ENCODE results near the gene RBP5. TPM values are rescaled to one million over a fixed set of nuclear protein-coding genes. Genes with fewer than 3 reads are reported as not detected.

Gene RBP5
- total and polyA plus RNA-seq, 10 of the 15 experiments (the other 5 are each of a cell fraction or from before 2014, with no cell fraction given), result 0.11 to 1.1 (median 0.31) TPM; not detected in 4

DNA sequence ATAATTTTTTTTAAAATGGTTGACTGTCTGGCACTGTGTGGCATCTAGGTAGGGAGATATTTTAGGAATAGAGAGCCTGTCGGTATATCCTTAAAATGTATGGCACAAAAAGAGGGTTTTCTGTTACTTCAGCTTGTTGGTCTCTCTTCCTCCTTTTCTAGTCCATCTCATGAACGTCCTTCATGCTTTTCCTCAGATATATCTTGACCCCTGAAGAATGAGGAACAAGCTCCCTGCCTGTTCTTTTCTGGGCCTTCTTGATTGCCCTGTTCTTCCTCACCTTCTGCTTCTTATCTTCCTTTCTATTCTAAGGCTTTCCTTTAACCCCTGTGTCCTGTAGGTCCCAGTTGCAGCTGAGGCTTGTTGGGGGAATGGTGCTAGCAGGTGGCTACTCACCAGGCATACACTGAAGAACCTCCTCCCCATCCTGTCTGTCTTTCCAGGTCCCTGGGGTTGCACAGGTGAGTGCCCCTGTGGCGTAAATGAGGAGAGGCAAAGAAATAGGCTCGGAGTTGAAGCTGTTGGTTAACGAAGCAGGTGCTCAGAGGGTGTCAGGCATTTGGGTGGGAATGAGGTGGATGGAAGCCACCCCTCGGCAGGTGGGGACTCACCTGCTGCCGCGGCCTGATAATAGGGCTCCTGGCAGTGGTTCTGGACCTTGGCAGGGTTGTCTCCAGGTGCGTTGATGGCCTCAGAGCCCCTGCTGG is 29.2 kb downstream of the RBP5 start (continued):
- TF ChIP-seq, protein P1, sequence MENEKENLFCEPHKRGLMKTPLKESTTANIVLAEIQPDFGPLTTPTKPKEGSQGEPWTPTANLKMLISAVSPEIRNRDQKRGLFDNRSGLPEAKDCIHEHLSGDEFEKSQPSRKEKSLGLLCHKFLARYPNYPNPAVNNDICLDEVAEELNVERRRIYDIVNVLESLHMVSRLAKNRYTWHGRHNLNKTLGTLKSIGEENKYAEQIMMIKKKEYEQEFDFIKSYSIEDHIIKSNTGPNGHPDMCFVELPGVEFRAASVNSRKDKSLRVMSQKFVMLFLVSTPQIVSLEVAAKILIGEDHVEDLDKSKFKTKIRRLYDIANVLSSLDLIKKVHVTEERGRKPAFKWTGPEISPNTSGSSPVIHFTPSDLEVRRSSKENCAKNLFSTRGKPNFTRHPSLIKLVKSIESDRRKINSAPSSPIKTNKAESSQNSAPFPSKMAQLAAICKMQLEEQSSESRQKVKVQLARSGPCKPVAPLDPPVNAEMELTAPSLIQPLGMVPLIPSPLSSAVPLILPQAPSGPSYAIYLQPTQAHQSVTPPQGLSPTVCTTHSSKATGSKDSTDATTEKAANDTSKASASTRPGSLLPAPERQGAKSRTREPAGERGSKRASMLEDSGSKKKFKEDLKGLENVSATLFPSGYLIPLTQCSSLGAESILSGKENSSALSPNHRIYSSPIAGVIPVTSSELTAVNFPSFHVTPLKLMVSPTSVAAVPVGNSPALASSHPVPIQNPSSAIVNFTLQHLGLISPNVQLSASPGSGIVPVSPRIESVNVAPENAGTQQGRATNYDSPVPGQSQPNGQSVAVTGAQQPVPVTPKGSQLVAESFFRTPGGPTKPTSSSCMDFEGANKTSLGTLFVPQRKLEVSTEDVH (IDR thresholded peaks at IDR 0.05; ENCODE audit: low read depth, partially characterized antibody), result no peak
- no peak for TF ChIP-seq CHD1 (IDR thresholded peaks at IDR 0.05; ENCODE audit: low read depth, low read length)
- TF ChIP-seq, protein P2, sequence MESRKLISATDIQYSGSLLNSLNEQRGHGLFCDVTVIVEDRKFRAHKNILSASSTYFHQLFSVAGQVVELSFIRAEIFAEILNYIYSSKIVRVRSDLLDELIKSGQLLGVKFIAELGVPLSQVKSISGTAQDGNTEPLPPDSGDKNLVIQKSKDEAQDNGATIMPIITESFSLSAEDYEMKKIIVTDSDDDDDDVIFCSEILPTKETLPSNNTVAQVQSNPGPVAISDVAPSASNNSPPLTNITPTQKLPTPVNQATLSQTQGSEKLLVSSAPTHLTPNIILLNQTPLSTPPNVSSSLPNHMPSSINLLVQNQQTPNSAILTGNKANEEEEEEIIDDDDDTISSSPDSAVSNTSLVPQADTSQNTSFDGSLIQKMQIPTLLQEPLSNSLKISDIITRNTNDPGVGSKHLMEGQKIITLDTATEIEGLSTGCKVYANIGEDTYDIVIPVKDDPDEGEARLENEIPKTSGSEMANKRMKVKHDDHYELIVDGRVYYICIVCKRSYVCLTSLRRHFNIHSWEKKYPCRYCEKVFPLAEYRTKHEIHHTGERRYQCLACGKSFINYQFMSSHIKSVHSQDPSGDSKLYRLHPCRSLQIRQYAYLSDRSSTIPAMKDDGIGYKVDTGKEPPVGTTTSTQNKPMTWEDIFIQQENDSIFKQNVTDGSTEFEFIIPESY (IDR thresholded peaks at IDR 0.05), result no peak

DNA sequence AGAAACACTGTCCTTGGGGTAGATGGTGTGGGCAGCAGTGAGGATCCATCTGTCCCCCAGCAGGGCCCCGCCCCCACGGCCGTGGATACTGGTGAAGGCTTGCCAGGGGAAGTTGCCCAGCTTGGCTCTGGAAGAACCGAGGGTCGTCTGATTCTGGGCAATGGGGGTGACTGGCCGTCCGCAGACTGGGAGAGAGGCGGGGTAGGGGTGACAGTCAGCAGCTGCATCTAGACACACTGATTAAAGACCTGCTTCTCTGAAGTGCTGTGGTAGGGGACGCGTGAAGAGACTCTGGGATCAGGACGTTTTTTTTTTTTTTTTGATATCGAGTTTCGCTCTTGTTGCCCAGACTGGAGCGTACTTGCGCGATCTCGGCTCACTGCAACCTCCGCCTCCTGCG is 31.7 kb downstream of the RBP5 start:
- no peaks in the 10 kb centered on the region for H3K9me3 ChIP-seq (replicated peaks; ENCODE audit: control insufficient read depth, insufficient read depth, low read length)
- ChIA-PET SMC1A (ENCODE audit: uncharacterized antibody, unreplicated experiment) (interaction anchor here (2.1 kb wide), 1 partner anchor 11 kb away, joined by 12 read pairs; the partner anchor contains the start of gene C1RL), RAD21 (ENCODE audit: unreplicated experiment) (interaction anchor here (0.7 kb wide), 1 partner anchor 152 kb away, joined by 4 read pairs; no protein-coding TSS in a partner anchor), POLR2A (interaction anchor here (0.7 kb wide), 1 partner anchor 171 kb away, joined by 3 read pairs; no protein-coding TSS in a partner anchor), CTCF (interaction anchor here (3.5 kb wide), 1 partner anchor 15 kb away, joined by 26 read pairs; no protein-coding TSS in a partner anchor)
- in situ Hi-C loops (cut with MboI), result no loop called here
- no TSS peak for BruUV-seq (replicated peaks)
- DNase-seq (ENCODE audit: low read depth, low spot score) (no peak), FAIRE-seq (no peak), ATAC-seq (no peak)
- H3K4me3 ChIP-seq, result no peak overlapping the region
- H2AFZ ChIP-seq (ENCODE audit: control insufficient read depth, low read depth, low read length), result no peak overlapping the region
- H3K27me3 ChIP-seq (replicated peaks in 1 of 2; ENCODE audit: control insufficient read depth in 2 of 2, insufficient read depth in 2 of 2, low read length in 1 of 2), result no peaks in the 10 kb centered on the region
- no peaks in the 10 kb centered on the region for H4K20me1 ChIP-seq (ENCODE audit: control insufficient read depth, insufficient read depth)
- H3K4me1 ChIP-seq (ENCODE audit: control insufficient read depth, insufficient read depth, low read length), result no peaks in the 10 kb centered on the region
- intact Hi-C loops (cut with micrococcal nuclease; ENCODE audit: unreplicated experiment), result no loop called here
- TF ChIP-seq SMARCA5 (IDR thresholded peaks at IDR 0.05) (no peak), BACH1 (IDR thresholded peaks at IDR 0.05; ENCODE audit: borderline replicate concordance) (no peak), ZNF217 (IDR thresholded peaks at IDR 0.05) (no peak), IRF4 (IDR thresholded peaks at IDR 0.05; ENCODE audit: low read depth, low read length) (no peak), RB1 (IDR thresholded peaks at IDR 0.05; ENCODE audit: borderline replicate concordance) (no peak), BCL11A (IDR thresholded peaks at IDR 0.05; ENCODE audit: low read depth, low read length) (no peak), TAF1 (IDR thresholded peaks at IDR 0.05; ENCODE audit: borderline replicate concordance, low read depth, low read length) (no peak)
- no peaks in the 10 kb centered on the region for H3K79me2 ChIP-seq (ENCODE audit: control insufficient read depth, insufficient read depth, low read length)
- 98% methylated on average over 12 of the region's 19 CpGs for WGBS (ENCODE audit: insufficient coverage, insufficient replicate concordance, low lambda C conversion rate, missing lambda C conversion rate)
- H3K36me3 ChIP-seq (ENCODE audit: control insufficient read depth in 2 of 2, insufficient read depth in 2 of 2, low read length in 1 of 2), result 0 out of 4 replicates have a peak, but pooled peaks cover 0 to 3% of the 10 kb centered on the region in 2 experiments
- H3K27ac ChIP-seq (ENCODE audit: control insufficient read depth, insufficient read depth), result no peak overlapping the region
- no peak overlapping the region for H3K4me2 ChIP-seq (ENCODE audit: control insufficient read depth, insufficient read depth)
- no peak overlapping the region for H3K9ac ChIP-seq (ENCODE audit: control insufficient read depth, insufficient read depth, low read length)
